H1 (cell line): ENCODE measurements around the gene HCST. TPM values are rescaled to one million over a fixed set of nuclear protein-coding genes. Genes with fewer than 3 reads are reported as not detected.

ENCODE experiments used
- CTCF ChIA-PET: fragments of 300-600 bp; sonication (Branson Sonifier 250); formaldehyde crosslinking; loops from one replicate; lab custom pipeline; 2021; ENCODE audit not compliant: partially characterized antibody; lab: Charles Lee
- POLR2A ChIA-PET: fragments of 300-600 bp; sonication (Branson Sonifier 250); formaldehyde crosslinking; loops from one replicate; lab custom pipeline; 2021; ENCODE audit warnings: inconsistent platforms; ENCODE audit not compliant: partially characterized antibody; lab: Charles Lee
- DNase-seq, 2 experiments: peaks; one replicate each; pipeline versions ENCODE4 v3.0.0 to v3.0.0-alpha.2; 2010 to 2022; ENCODE audit warnings: low spot score in 2 of 2, low read depth in 1 of 2, mixed read lengths in 1 of 2
- FAIRE-seq: peaks from 2 replicates; lab custom pipeline; 2011; peaks lifted over from hg19 to GRCh38; lab: Jason Lieb, UNC
- H2AFZ ChIP-seq: 2 replicates; pipeline ENCODE4 v1.8.1; 2012; ENCODE audit warnings: low read length, inconsistent platforms
- H2AK5ac ChIP-seq: 2 replicates; pipeline ENCODE4 v1.6.1; 2013; ENCODE audit warnings: low read depth, low read length
- H2BK120ac ChIP-seq: replicated peaks from 2 replicates; pipeline ENCODE3; 2013; ENCODE audit warnings: low read depth, low read length, inconsistent platforms
- H2BK12ac ChIP-seq: 2 replicates; pipeline ENCODE4 v1.6.1; 2013; ENCODE audit warnings: low read depth, low read length
- H2BK15ac ChIP-seq: 2 replicates; pipeline ENCODE4 v1.6.1; 2013; ENCODE audit warnings: low read length
- H2BK20ac ChIP-seq: 2 replicates; pipeline ENCODE4 v1.6.1; 2013; ENCODE audit warnings: low read length
- H2BK5ac ChIP-seq: 2 replicates; pipeline ENCODE4 v1.6.1; 2013; ENCODE audit warnings: low read depth, low read length
- H3K14ac ChIP-seq: 2 replicates; pipeline ENCODE4 v1.6.1; 2013; ENCODE audit warnings: inconsistent platforms; ENCODE audit not compliant: insufficient read length
- H3K18ac ChIP-seq: 2 replicates; pipeline ENCODE4 v1.6.1; 2013; ENCODE audit warnings: low read length; ENCODE audit errors: extremely low read depth
- H3K23ac ChIP-seq: 2 replicates; pipeline ENCODE4 v1.6.1; 2013; ENCODE audit warnings: inconsistent platforms; ENCODE audit not compliant: insufficient read length
- H3K23me2 ChIP-seq: 2 replicates; pipeline ENCODE4 v1.6.1; 2013; ENCODE audit warnings: low read depth, low read length
- H3K27ac ChIP-seq: 2 replicates; pipeline ENCODE4 v1.6.1; 2011; ENCODE audit warnings: low read depth, low read length, inconsistent platforms
- H3K27me3 ChIP-seq, 4 experiments: replicated peaks in 1 of 4; 1 replicate in 1 of 4; 2 replicates in 3 of 4; pipeline versions ENCODE4 v1.6.1 to v1.8.1; 2011 to 2013; ENCODE audit warnings: low read length in 3 of 4, mild to moderate bottlenecking in 3 of 4, inconsistent platforms in 2 of 4, mixed read lengths in 2 of 4, moderate library complexity in 1 of 4; ENCODE audit not compliant: control insufficient read depth in 3 of 4, insufficient read depth in 3 of 4; ENCODE audit errors: extremely low read depth in 1 of 4
- H3K36me3 ChIP-seq, 4 experiments: 2 replicates each; pipeline versions ENCODE4 v1.6.1 to v1.8.1; 2011 to 2013; ENCODE audit warnings: mild to moderate bottlenecking in 4 of 4, low read length in 3 of 4, moderate library complexity in 2 of 4, control low read depth in 1 of 4, inconsistent platforms in 1 of 4; ENCODE audit not compliant: insufficient read depth in 4 of 4, control insufficient read depth in 2 of 4
- H3K4ac ChIP-seq: replicated peaks from 2 replicates; pipeline ENCODE3; 2013; ENCODE audit warnings: low read length, low read depth, mixed read lengths, inconsistent platforms; ENCODE audit not compliant: insufficient read length
- H3K4me1 ChIP-seq, 4 experiments: replicated peaks in 1 of 4; 1 replicate in 1 of 4; 2 replicates in 3 of 4; pipeline versions ENCODE4 v1.6.1 to v1.8.1; 2011 to 2013; ENCODE audit warnings: low read length in 3 of 4, inconsistent platforms in 2 of 4, mixed read lengths in 1 of 4; ENCODE audit not compliant: insufficient read depth in 4 of 4, control insufficient read depth in 3 of 4
- H3K4me2 ChIP-seq, 2 experiments: 2 replicates each; pipeline versions ENCODE4 v1.6.1 to v1.8.1; 2011 to 2013; ENCODE audit warnings: low read depth in 2 of 2, low read length in 2 of 2, control low read depth in 1 of 2, inconsistent platforms in 1 of 2, mild to moderate bottlenecking in 1 of 2; ENCODE audit not compliant: insufficient read depth in 1 of 2
- H3K4me3 ChIP-seq, 4 experiments: fragments of 200-600, 300-600 bp in 1 of 4; sonication (generic), shearing (Covaris generic), sonication (Bioruptor Twin) in 1 of 4; 2 replicates each; pipeline versions ENCODE4 v1.5.1 to v1.8.1; 2011 to 2016; ENCODE audit warnings: low read length in 4 of 4, low read depth in 3 of 4, control low read depth in 2 of 4, inconsistent platforms in 2 of 4, mild to moderate bottlenecking in 2 of 4, mixed read lengths in 1 of 4, moderate library complexity in 1 of 4; ENCODE audit not compliant: insufficient read depth in 2 of 4; ENCODE audit errors: extremely low read depth in 1 of 4
- H3K56ac ChIP-seq: replicated peaks from 2 replicates; pipeline ENCODE3; 2013; ENCODE audit warnings: low read depth, mild to moderate bottlenecking, mixed read lengths, low read length, inconsistent platforms; ENCODE audit not compliant: insufficient read length
- H3K79me1 ChIP-seq: 2 replicates; pipeline ENCODE4 v1.6.1; 2013; ENCODE audit warnings: low read depth, low read length, control low read depth
- H3K79me2 ChIP-seq, 2 experiments: 2 replicates each; pipeline versions ENCODE4 v1.6.1 to v1.8.1; 2012 to 2013; ENCODE audit warnings: low read length in 2 of 2, mild to moderate bottlenecking in 2 of 2, inconsistent platforms in 1 of 2; ENCODE audit not compliant: insufficient read depth in 2 of 2, control insufficient read depth in 1 of 2
- H3K9ac ChIP-seq, 4 experiments: replicated peaks in 1 of 4; 1 replicate in 1 of 4; 2 replicates in 3 of 4; pipeline versions ENCODE4 v1.6.1 to v1.8.1; 2011 to 2013; ENCODE audit warnings: low read depth in 3 of 4, low read length in 3 of 4, control low read depth in 2 of 4, mild to moderate bottlenecking in 2 of 4, moderate library complexity in 2 of 4, inconsistent platforms in 1 of 4; ENCODE audit errors: extremely low read depth in 1 of 4
- H3K9me3 ChIP-seq, 2 experiments: 2 replicates each; pipeline versions ENCODE4 v1.6.1 to v1.8.1; 2012 to 2013; ENCODE audit warnings: mild to moderate bottlenecking in 2 of 2, moderate library complexity in 2 of 2, control low read depth in 1 of 2, inconsistent platforms in 1 of 2, low read depth in 1 of 2, low read length in 1 of 2, mixed read lengths in 1 of 2; ENCODE audit not compliant: insufficient read depth in 2 of 2
- H4K20me1 ChIP-seq, 2 experiments: replicated peaks in 1 of 2; 2 replicates each; pipeline versions ENCODE3 to v1.8.1; 2011 to 2013; ENCODE audit warnings: inconsistent platforms in 2 of 2, low read length in 2 of 2, mild to moderate bottlenecking in 1 of 2; ENCODE audit not compliant: insufficient read depth in 2 of 2, control insufficient read depth in 1 of 2
- H4K5ac ChIP-seq: 2 replicates; pipeline ENCODE4 v1.6.1; 2013; ENCODE audit warnings: low read length, low read depth, mixed read lengths, inconsistent platforms; ENCODE audit not compliant: insufficient read length
- H4K8ac ChIP-seq: 2 replicates; pipeline ENCODE4 v1.8.0; 2013; ENCODE audit warnings: mild to moderate bottlenecking, moderate library complexity, low read length, inconsistent platforms; ENCODE audit not compliant: insufficient read depth; ENCODE audit errors: extremely low read depth
- H4K91ac ChIP-seq: replicated peaks from 2 replicates; pipeline ENCODE3; 2013; ENCODE audit warnings: low read length, mixed read lengths, inconsistent platforms; ENCODE audit not compliant: insufficient read length
- ATF2 ChIP-seq: IDR thresholded peaks from 2 replicates; pipeline ENCODE4 v1.6.1; 2012; ENCODE audit warnings: low read length, inconsistent platforms
- BCL11A ChIP-seq, 2 experiments: IDR thresholded peaks; one replicate each; pipeline ENCODE4 v1.6.1; 2011; ENCODE audit warnings: low read depth in 2 of 2, low read length in 2 of 2, mild to moderate bottlenecking in 2 of 2
- CHD1 ChIP-seq: IDR thresholded peaks from 2 replicates; pipeline ENCODE4 v1.6.1; 2012; ENCODE audit warnings: low read depth, low read length, improper control_type of control experiment
- E2F6 ChIP-seq: IDR thresholded peaks from 2 replicates; pipeline ENCODE4 v1.6.1; 2012; ENCODE audit warnings: inconsistent platforms
- EZH2 ChIP-seq: fragments of 200-600 bp; sonication (generic); IDR thresholded peaks from 2 replicates; pipeline ENCODE4 v1.7.1; 2012; ENCODE audit warnings: low read depth, mild to moderate bottlenecking, moderate library complexity, low read length, inconsistent platforms; ENCODE audit not compliant: severe bottlenecking
- GTF2F1 ChIP-seq: IDR thresholded peaks from 2 replicates; pipeline ENCODE4 v1.6.1; 2012; ENCODE audit warnings: low read depth, low read length, improper control_type of control experiment, borderline replicate concordance
- NRF1 ChIP-seq: IDR thresholded peaks from 2 replicates; pipeline ENCODE4 v1.6.1; 2011; ENCODE audit warnings: mild to moderate bottlenecking, low read depth, low read length, improper control_type of control experiment
- POU5F1 ChIP-seq: IDR thresholded peaks from 2 replicates; pipeline ENCODE4 v1.6.1; 2011; ENCODE audit warnings: low read depth, mild to moderate bottlenecking, low read length, moderate library complexity
- SP2 ChIP-seq: IDR thresholded peaks from 2 replicates; pipeline ENCODE4 v1.6.1; 2012; ENCODE audit warnings: mild to moderate bottlenecking, low read length, inconsistent platforms
- SP4 ChIP-seq: IDR thresholded peaks from 2 replicates; pipeline ENCODE4 v1.6.1; 2012; ENCODE audit warnings: low read length, inconsistent platforms
- WGBS, 2 experiments: shearing (Covaris generic) in 1 of 2; methylation state at CpG; one replicate each; pipeline versions ENCODE4 v1.1.6 to v1.1.7; 2013 to 2015; ENCODE audit warnings: low lambda C conversion rate in 2 of 2, mixed read lengths in 2 of 2, inconsistent platforms in 1 of 2, low coverage in 1 of 2, missing lambda C conversion rate in 1 of 2; ENCODE audit not compliant: insufficient replicate concordance in 2 of 2, insufficient coverage in 1 of 2, insufficient read length in 1 of 2; ENCODE audit errors: extremely low coverage in 1 of 2, missing lambda C conversion rate in 1 of 2; 5-methylcytosine and 5-hydroxymethylcytosine counted together
- polyA plus RNA-seq, 7 experiments: library from polyadenylated mRNA; depleted of rRNA in 3 of 7; stranded (reverse) in 5 of 7; unstranded in 2 of 7; fragments of >200 nt in 5 of 7; fragments of 200-250 nt in 2 of 7; gene quantifications; 1 replicate in 5 of 7; 2 replicates in 1 of 7; 4 replicates in 1 of 7; pipeline versions ENCODE4 v1.2.1 to v1.2.3, GENCODE V29; 2011 to 2013; ENCODE audit warnings: missing spikeins in 2 of 7, mixed read lengths in 2 of 7
- total RNA-seq: library from RNA; stranded (reverse); fragmentation: NEBNext Ultra II Directional; extraction: Animal tissue kit (Norgen Biotek cat#: 25700); gene quantifications from 2 replicates; pipeline ENCODE4 v1.2.1, GENCODE V29; 2021

Gene HCST
- total and polyA plus RNA-seq, 2 of the 8 experiments (the other 6 are each of a cell fraction or from before 2014, with no cell fraction given) = 2.8 TPM; not detected in 1

- no peak overlapping the region for H3K4me2 ChIP-seq
- H3K9me3 ChIP-seq = peaks cover 0 to 3% of the 10 kb centered on the region in 2 experiments; a peak in 1 of 4 replicates
- no peak overlapping the region for H2BK12ac ChIP-seq
- no peak overlapping the region for H3K56ac ChIP-seq
- no peak overlapping the region for H2BK5ac ChIP-seq
- H3K23me2 ChIP-seq = no peaks in the 10 kb centered on the region
- no peak overlapping the region for H2BK120ac ChIP-seq
- no peak overlapping the region for H4K5ac ChIP-seq
- H3K79me1 ChIP-seq = no peaks in the 10 kb centered on the region
- FAIRE-seq (no peak), DNase-seq (no peak)
- H2AFZ ChIP-seq = no peak overlapping the region
- H3K27me3 ChIP-seq = no peaks in the 10 kb centered on the region
- H3K79me2 ChIP-seq = no peaks in the 10 kb centered on the region
- no peak overlapping the region for H3K18ac ChIP-seq
- TF ChIP-seq POU5F1 (no peak), SP2 (no peak), NRF1 (no peak), ATF2 (no peak), GTF2F1 (no peak), SP4 (no peak), CHD1 (no peak), EZH2 (no peak), E2F6 (no peak), BCL11A (IDR thresholded peaks at IDR 0.05; ENCODE audit: low read depth in 2 of 2, low read length in 2 of 2) (no peak)
- no peak overlapping the region for H4K91ac ChIP-seq
- H2AK5ac ChIP-seq = no peak overlapping the region
- H3K4me3 ChIP-seq = no peak overlapping the region
- POLR2A ChIA-PET = interaction anchor here (0.8 kb wide), 1 partner anchor 34 kb away, joined by 3 read pairs; no protein-coding TSS in a partner anchor
- CTCF ChIA-PET = interaction anchor here (0.5 to 2.9 kb wide), 8 partner anchors 9 to 236 kb away, joined by 3 to 14 read pairs (median 5); no protein-coding TSS in a partner anchor
- no peak overlapping the region for H3K23ac ChIP-seq
- no peaks in the 10 kb centered on the region for H4K20me1 ChIP-seq
- H3K36me3 ChIP-seq = no peaks in the 10 kb centered on the region
- H4K8ac ChIP-seq = no peak overlapping the region
- H2BK20ac ChIP-seq = no peak overlapping the region
- WGBS, 2 experiments = 91% methylated on average over 3 of the region's 3 CpGs; no CpG with 5 or more reads in 1 of the 2 experiments
- H3K4me1 ChIP-seq = no peaks in the 10 kb centered on the region
- no peak overlapping the region for H3K4ac ChIP-seq
- no peak overlapping the region for H3K27ac ChIP-seq
- no peak overlapping the region for H3K9ac ChIP-seq
- no peak overlapping the region for H2BK15ac ChIP-seq
- no peak overlapping the region for H3K14ac ChIP-seq
Measured at GRCh38 chr19:35925501-35925900, 23.2 kb downstream of the HCST start.
